GM18861 (cell line): ENCODE data around the gene TET2.
"Not testable (repeated sequence)": the region's sequence is repeated elsewhere in the genome, so short reads cannot be mapped to it uniquely, and the experiment has no call there.

ENCODE experiments used
- ATAC-seq: cut with Tn5 transposase; IDR thresholded peaks from one replicate; pipeline ENCODE4 v1.9.1; 2021; ENCODE audit not compliant: unreplicated experiment

The TET2 gene

DNA sequence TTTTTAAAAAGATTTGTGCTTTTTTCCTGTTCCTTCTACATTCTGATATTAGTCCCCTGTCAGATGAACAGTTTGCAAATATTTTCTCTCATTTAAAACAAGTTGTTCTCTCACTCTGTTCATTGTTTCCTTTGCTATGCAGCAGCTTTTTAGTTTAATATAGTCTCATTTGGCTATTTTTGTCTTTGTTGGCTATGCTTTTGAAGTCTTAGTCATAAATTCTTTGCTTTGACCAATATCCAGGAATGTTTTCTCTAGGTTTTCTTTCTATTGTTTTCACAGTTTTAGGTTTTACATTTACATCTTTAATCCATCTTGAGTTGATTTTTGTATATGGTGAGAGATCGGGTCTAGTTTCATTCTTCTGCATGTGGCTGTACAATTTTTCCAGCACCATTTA is 136.8 kb downstream of the TET2 start:
- no peak for ATAC-seq

DNA sequence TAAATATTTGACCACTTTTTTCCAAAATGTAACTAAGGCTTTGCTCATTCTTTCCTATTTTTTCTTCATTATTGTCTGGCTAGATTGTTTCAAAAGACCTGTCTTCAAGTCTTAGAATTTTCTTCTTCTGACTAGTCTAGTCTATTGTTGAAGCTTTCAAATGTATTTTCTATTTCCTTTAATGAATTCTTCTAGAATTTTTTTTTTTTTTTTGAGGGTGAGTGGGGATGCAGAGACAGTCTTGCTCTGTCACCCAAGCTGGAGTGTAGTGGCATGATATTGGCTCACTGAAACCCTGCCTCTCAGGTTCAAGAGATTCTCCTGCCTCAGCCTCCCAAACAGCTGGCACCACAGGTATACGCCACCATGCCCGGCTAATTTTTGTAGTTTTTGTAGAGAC is 141.4 kb downstream of the TET2 start:
- ATAC-seq, result no peak

DNA sequence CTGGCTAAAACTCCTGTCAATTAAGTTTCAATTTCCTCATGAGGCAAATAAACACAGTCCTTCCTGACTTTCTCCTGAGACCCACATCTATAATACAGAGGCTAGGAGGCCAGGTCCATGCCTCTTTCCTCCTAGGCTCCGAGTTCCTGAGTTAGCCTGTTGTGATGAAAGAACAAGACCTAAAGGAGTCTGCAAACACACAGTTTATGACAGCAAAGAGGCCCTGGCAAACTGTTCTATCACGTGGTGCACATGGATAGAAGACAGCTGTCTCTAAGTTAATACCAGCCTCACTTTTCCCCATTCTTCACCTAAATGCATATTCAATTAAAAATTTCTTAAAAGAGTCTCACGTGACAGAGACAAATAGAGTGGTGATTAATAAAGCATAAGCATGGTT is 145.2 kb downstream of the TET2 start:
- no peak for ATAC-seq

DNA sequence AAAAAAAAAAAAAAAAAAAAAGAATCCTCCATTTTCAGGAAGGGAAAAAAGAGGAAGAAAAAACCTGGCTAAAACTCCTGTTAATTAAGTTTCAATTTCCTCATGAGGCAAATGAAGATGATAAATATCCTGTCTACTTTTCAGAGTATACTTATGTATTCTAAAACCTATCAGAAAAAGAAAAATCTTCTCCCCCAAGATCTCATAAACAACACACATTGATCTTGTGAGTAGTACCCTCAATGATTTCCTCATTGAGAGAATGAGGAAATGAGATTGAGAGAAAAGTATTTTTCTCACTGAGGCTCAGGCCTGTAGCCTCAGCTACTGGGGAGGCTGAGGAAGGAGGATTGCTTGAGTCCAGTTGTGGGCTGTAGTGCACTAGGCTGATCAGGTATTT is 146.7 kb downstream of the TET2 start:
- no peak for ATAC-seq

DNA sequence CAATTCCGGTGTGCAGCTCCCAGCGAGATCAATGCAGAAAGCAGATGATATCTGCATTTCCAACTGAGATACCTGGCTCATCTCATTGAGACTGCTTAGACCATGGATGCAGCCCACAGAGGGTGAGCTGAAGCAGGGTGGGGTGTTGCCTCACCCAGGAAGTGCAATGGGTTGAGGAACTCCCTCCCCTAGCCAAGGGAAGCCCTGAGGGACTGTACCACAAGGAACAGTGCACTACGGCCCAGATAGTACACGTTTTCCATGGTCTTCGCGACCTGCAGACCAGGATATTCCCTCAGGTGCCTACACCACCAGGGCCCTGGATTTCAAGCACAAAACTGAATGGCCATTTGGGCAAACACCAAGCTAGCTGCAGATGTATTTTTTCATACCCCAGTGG is 150.0 kb downstream of the TET2 start:
- ATAC-seq, result no peak

DNA sequence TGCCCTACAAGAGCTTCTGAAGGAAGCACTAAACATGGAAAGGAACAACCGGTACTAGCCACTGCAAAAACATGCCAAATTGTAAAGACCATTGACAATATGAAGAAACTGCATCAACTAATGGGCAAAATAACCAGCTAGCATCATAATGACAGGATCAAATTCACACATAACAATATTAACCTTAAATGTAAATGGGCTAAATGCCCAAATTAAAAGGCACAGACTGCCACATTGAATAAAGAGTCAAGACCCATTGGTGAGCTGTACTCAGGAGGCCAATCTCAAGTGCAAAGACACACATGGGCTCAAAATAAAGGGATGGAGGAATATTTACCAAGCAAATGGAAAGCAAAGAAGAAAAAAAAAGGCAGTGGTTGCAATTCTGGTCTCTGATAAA is 152.4 kb downstream of the TET2 start:
- ATAC-seq, result not testable (repeated sequence)

DNA sequence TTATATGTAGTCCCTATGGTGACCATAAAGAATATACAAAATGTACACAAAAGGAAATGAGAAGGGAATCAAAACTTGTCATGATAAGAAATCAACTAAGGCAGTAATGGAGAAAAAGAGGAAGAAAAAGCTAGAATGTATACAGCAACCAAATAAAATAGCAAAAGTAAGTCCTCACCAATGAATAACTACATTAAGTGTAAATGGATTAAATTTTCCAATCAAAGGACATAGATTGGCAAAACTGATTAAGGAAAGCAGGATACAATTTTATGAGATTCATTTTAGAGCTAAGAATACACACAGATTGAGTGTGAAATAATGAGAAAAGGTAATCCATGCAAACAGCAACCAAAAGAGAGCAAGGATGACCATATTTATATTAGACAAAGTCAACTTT is 157.4 kb downstream of the TET2 start:
- ATAC-seq, result no peak

DNA sequence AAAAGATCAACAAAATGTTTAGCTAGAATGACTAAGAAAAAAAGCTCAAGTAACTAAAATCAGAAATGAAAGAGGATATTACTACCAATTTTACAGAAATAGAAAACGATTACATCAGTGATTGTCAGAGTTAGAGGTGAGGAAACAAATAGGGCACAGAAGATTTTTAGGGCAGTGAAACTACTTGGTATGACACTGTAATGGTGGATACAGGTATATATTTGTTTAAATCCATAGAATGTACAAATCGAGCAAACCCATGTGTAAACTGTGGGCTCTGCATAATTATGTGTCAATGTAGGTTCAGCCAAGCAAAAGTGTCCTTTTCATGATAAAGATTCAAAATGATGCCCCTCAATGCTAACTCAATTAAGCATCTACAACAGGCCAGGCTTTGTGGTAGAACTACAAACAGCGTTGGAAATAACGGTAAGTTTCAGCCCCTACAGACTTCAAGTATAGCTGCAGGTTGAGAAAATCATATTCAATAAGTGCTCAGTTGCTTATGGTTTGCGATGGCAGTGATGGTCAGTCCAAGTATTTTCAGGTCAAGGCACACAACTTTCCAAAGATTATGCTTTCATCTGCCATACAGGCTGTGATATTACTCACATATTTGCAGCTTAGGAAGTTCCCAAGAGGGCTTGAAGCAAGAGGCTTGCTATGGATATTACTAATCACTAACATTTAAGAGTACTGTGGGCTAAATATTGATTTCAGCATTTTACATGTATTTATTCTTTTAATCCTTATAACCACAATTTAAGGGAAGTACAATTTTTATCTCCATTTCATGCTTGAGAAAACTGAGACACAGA is 158.6 kb downstream of the TET2 start:
- peak; percentile 39 for ATAC-seq

DNA sequence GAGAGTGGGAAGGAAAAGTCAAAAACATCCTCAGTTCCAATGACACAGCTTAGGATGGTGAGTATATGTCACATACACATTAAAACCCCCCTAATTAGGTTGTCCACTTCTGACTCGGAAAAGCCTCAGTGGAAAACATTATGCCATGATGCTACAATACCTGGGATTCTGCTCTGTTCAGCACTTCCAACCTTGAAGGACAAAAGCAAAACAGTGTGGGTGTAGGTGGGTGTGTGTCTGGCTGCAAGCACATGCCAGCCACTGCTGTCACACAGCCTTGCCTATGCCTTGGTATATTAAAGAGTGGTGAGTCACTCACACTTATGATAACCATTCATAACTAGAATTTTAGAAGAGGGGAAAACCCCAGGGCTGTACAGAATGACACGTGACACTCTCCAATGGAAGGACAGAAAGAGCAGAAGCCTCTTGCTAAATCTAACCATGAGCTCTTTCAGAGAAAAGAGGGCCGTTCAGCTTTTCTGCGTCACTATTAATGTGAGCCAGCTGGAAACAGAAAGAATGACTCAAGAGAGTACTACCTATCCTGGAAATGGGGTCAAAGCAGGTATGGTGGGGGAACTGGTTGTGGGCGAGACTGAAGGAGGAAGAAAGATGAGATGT is 159.6 kb downstream of the TET2 start:
- ATAC-seq, result peak; percentile 94

DNA sequence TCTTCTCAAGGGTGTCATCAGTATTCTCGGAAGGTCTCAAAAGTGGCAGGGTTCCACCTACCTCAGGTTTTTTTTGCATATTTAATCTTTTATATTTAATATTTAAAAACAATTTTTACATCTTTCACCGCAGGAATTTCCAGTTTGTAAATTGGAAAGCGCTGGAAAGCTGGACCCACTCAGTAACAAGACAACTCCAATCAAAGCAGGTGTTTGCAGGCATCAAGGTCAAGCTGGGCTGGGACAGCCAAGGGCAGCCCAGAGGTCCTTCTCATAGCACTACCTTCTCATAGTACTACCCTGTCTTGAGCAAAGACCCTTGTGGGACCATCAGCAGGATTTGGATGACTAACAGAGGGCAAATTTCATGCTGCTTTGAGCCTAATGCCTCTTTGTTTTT is 160.1 kb downstream of the TET2 start:
- ATAC-seq, result no peak

DNA sequence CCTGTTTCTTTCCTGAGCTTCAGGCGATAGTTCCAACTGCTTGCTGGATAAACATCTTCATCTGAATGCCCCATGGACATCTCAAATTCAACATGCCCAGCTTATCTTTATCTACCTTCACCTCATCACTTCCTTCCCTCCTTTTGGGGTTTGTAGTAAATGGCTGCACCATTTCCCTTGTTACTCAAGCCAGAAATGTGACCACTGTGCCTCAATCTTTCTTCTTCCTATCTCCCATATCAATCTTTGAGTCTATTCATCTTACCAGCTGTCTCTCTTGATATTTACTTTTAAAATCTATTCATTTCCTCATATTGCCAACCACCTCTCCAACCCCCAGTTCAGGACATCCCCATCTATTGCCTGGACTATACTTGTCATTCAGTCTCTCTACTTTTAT is 171.8 kb downstream of the TET2 start:
- no peak for ATAC-seq

DNA sequence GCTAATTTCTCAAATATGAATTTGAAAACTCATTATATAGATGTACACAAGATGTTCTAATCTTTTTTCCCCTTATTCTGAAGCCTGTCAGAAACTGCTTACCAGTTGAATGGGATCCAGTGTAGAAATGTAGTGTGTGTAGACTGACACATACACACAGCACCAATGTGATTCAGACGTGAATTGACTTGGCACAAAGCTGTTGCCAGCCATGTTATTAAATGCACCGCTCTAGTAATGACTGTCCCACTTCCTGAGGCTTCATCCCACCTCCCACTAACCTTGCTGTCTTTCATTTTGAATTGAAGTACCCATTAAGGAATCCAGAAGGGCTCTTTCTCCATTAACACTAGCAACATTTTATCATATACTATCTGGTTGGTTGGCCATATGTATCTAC is 180.5 kb downstream of the TET2 start:
- no peak for ATAC-seq

DNA sequence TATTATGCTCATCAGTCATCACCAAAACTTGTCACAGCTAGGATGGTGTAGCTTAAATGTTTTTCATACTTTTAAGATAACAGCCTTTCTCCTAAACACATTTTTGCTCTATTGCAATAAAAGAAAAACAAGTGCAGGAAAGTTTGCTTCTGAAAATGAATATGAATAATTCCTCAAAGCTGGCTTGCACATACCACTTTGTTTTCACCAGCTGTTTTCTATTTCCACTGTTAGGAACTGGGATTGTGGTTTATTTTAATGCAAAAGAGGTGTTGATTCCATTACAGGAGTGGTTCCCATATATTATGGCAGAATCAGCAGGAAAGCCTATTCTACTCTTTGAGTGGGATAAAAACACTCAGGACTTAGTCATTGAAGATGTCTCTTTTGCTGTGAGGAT is 181.3 kb downstream of the TET2 start:
- no peak for ATAC-seq

DNA sequence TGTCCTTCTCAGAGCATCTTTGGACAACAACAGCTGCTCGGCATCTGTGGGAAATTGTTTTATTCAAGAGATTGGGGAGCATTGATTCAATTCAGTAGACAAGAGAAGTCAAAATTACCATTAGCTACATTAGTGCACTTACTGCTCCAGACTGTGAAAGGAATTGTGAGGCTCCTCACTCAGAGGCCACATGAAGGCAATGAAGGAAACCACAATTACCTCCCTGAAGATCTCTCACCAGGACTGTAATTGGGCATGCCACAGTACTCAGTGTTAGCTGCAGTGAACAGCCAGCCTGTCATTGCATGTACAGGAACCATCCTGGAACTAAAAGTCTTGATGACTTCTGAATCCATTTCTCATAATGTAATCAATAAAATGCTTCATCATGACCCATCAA is 182.4 kb downstream of the TET2 start:
- no peak for ATAC-seq
